Spinal cord (tissue), 10 donors: ENCODE results near the gene GRIA2. TPM values are rescaled to one million over a fixed set of nuclear protein-coding genes. Genes with fewer than 3 reads are reported as not detected.
"Not testable (repeated sequence)": the region's sequence is repeated elsewhere in the genome, so short reads cannot be mapped to it uniquely, and the experiment has no call there.

Experiments
- DNase-seq, 6 donors: peaks; one replicate each; pipeline versions ENCODE4 v3.0.0 to v3.0.0-alpha.2; 2013 to 2015; ENCODE audit warnings: low spot score in 6 of 6, low read depth in 4 of 6
- H3K27ac ChIP-seq: one replicate; pipeline ENCODE4 v1.5.1; 2013; ENCODE audit warnings: low read depth, low read length, control low read depth
- H3K27me3 ChIP-seq: one replicate; pipeline ENCODE4 v1.6.1; 2013; ENCODE audit warnings: low read length; ENCODE audit not compliant: control insufficient read depth, insufficient read depth
- H3K36me3 ChIP-seq: one replicate; pipeline ENCODE4 v1.6.1; 2013; ENCODE audit warnings: low read length; ENCODE audit not compliant: control insufficient read depth, insufficient read depth
- H3K4me1 ChIP-seq: one replicate; pipeline ENCODE4 v1.6.1; 2013; ENCODE audit warnings: low read length; ENCODE audit not compliant: control insufficient read depth, insufficient read depth
- H3K4me3 ChIP-seq: one replicate; pipeline ENCODE4 v1.5.1; 2013; ENCODE audit warnings: low read depth, low read length, control low read depth
- H3K9me3 ChIP-seq: one replicate; pipeline ENCODE4 v1.6.1; 2013; ENCODE audit warnings: low read length; ENCODE audit not compliant: control insufficient read depth, insufficient read depth
- WGBS: methylation state at CpG from one replicate; pipeline ENCODE4 v1.1.5; 2013; ENCODE audit warnings: missing lambda C conversion rate; ENCODE audit not compliant: insufficient coverage; 5-methylcytosine and 5-hydroxymethylcytosine counted together
- polyA plus RNA-seq, 2 donors: library from polyadenylated mRNA; unstranded; fragments of 120-200 nt; gene quantifications; one replicate each; pipeline ENCODE4 v1.2.1, GENCODE V29; 2013; ENCODE audit not compliant: insufficient read length in 2 of 2
- total RNA-seq, 2 donors: library from RNA; depleted of rRNA in 1 of 2; stranded (reverse); fragments of 120-200 nt in 1 of 2; fragments of >200 nt in 1 of 2; gene quantifications; one replicate each; pipeline versions ENCODE4 v1.2.3 to v1.2.4, GENCODE V29; 2013 to 2014
- donor health status: healthy.

Gene GRIA2
- total and polyA plus RNA-seq, 4 donors, result 85.8 to 263 (median 193) TPM

DNA sequence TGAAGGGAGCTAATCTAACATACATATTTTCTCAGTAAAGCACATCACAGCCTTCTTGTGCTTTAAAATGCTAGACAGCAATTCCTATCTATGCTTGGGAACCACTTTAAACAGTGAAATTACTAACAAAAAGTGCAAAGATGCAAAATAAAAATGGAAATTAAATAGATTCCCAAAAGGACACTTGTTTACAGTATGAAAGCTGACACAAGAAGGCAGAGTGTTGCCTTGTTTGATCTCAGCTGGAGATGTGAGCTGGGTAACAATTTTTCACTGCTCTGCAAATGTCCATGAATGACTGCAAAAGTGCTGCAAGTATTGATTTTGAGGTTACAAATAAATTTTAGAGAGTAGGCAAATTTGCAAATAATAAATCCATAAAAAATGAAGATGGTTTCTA, 22.3 kb downstream of the GRIA2 start:
- Histone ChIP-seq H3K27me3 (no peaks in the 10 kb centered on the region), H3K4me3 (no peak overlapping the region), H3K36me3 (no peaks in the 10 kb centered on the region), H3K9me3 (no peaks in the 10 kb centered on the region), H3K4me1 (no peaks in the 10 kb centered on the region), H3K27ac (no peak overlapping the region)
- peak in 1 of 6 donors; percentile 43 for DNase-seq

DNA sequence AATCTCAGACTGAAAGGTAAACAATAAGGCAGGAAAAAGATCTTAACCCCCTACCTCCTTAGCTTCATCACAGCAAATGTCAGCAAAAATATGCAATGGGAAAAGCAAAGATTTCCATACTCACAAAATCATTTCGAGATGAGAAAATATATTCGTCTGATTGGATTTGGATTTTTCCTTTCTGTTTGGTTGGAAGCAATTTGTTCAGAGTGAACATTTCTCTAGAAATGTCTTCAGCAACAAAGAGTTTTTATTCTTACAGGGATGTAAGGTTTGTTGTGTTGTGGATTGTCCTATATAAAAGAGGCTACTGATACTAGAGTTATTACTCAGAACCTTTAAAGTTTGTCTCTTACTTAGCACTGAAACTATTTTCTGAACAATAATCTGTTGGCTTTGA, 23.8 kb downstream of the GRIA2 start:
- Histone ChIP-seq H3K27ac (no peak overlapping the region), H3K4me3 (no peak overlapping the region), H3K36me3 (no peaks in the 10 kb centered on the region), H3K9me3 (no peaks in the 10 kb centered on the region), H3K4me1 (no peaks in the 10 kb centered on the region), H3K27me3 (no peaks in the 10 kb centered on the region)
- DNase-seq, result no peak
- 40% methylated on average over 1 of the region's 2 CpGs for WGBS

DNA sequence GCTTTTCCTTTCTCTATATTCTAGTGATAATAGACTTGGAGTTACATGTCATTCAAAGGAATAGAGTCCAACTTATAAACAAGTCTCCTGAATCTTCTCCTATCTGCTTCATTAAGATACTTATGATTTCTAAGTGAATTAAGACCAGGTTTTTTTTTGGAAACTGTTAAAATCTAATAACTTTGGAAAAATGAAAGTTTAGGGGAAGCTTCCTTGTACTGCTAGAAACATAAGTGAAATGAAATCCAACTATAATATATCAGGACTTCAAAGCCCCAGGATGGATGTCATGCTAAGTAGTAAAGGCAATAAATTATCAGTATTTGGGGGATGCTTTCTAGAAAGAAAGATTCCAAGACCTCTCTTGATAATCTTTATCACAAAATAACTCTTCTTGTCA, 24.8 kb downstream of the GRIA2 start:
- H3K4me3 ChIP-seq, result no peak overlapping the region
- no peak overlapping the region for H3K27ac ChIP-seq
- H3K9me3 ChIP-seq, result no peaks in the 10 kb centered on the region
- H3K4me1 ChIP-seq, result no peaks in the 10 kb centered on the region
- no peaks in the 10 kb centered on the region for H3K36me3 ChIP-seq
- H3K27me3 ChIP-seq, result no peaks in the 10 kb centered on the region
- DNase-seq, result no peak

DNA sequence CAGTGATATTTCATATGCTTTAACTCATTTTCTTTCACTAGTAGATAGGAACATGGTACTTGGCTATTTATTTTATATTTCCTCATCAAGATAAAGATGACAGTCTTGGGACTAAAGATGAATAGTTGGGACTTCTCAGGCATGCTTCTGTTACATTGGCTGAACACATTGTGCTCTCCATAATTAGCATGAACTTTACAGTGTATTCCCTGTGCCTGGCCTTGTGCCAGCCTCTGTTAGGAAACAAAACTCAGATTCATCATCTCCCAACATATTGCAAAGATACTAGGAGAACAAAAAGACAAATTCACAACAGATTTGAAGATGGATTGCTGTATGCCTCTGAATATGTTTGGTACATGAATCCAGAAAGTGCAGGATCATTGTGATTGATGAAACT, 26.4 kb downstream of the GRIA2 start:
- Histone ChIP-seq H3K27me3 (no peaks in the 10 kb centered on the region), H3K4me1 (no peaks in the 10 kb centered on the region), H3K4me3 (no peak overlapping the region), H3K9me3 (no peaks in the 10 kb centered on the region), H3K36me3 (no peaks in the 10 kb centered on the region), H3K27ac (no peak overlapping the region)
- DNase-seq, result peak in 1 of 6 donors; percentile 80

DNA sequence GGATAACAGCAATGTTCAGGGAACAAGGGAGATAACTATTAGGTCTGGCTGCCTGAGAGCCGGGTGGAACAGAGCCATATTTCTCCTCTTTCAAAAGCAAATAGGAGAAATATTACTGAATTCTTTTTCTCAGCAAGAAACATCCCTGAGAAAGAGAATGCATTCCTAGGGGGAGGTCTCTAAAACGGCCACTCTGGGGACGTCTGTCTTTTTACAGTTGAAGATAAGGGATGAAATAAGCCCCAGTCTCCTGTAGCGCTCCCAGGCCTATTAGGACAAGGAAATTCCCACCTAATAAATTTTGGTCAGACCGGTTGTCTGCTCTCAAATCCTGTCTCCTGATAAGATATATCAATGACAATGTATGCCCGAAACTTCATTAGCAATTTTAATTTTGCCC, 37.6 kb downstream of the GRIA2 start:
- not testable (repeated sequence) for H3K4me3 ChIP-seq, DNase-seq, H3K36me3 ChIP-seq, H3K4me1 ChIP-seq, H3K27me3 ChIP-seq, H3K27ac ChIP-seq, H3K9me3 ChIP-seq
- 90% methylated on average over 2 of the region's 6 CpGs for WGBS

DNA sequence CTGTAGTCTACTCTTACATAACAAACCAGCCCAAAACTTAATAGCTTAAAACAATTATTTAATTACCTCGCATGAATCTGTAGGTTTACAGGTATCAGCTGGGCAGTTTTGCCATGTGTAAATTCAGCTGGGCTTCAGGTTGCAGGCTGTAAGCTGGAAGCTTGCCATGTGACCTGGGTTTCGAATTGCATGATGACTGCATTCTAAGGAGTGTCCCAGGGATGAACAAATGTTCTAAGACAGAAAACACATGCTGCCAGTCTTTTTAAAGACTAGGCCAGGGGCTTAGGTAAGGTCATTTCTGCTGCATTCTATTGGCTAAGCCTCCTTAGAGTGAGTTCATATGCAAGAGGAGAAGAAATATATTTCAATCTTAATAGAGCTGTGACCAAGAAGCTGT, 44.8 kb downstream of the GRIA2 start:
- H3K4me3 ChIP-seq, result no peak overlapping the region
- no peaks in the 10 kb centered on the region for H3K27me3 ChIP-seq
- DNase-seq, result no peak
- H3K36me3 ChIP-seq, result no peaks in the 10 kb centered on the region
- no peaks in the 10 kb centered on the region for H3K4me1 ChIP-seq
- 77% methylated on average over 2 of the region's 2 CpGs for WGBS
- no peaks in the 10 kb centered on the region for H3K9me3 ChIP-seq
- no peak overlapping the region for H3K27ac ChIP-seq

DNA sequence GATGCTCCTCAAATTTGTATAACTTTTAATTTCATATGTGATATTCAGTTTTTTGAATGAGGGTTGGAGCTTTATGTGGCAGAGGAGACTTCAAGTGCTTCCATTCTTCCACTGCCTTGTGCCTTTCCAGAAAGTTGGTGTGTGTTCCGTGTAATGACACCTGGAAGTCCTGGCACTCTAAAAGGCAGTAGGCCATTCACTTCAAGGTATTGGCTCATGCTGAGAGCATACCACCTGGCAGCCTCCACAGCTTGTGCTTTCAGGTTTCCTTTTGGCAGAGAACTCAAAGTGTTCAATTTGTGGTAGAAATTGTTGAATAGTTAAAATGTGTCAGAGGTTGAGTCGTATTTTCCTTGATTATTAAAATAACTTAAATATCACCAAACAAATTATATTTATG, 49.6 kb downstream of the GRIA2 start:
- Histone ChIP-seq H3K27ac (no peak overlapping the region), H3K4me1 (no peaks in the 10 kb centered on the region), H3K27me3 (no peaks in the 10 kb centered on the region), H3K36me3 (no peaks in the 10 kb centered on the region), H3K9me3 (no peaks in the 10 kb centered on the region), H3K4me3 (no peak overlapping the region)
- no peak for DNase-seq
- 88% methylated on average over 1 of the region's 2 CpGs for WGBS

DNA sequence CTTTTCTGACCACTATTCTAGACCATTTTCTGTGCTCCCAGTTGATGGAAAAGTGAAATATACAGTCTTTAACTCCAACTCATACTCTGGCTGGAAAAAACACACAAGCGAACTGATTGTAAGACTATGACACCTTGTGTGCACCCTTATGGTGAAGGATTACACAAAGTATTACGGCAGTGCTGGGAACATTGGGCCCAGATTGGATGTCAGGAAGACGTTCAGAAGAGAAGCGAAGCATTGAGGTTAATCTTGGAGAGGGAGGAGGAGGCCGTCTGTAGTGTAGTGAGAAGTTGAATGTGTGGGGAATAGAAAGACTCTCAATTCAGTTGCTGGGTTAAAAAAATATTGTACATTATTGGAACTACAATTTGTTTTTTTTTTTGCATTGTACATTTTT, 50.0 kb downstream of the GRIA2 start:
- Histone ChIP-seq H3K27ac (no peak overlapping the region), H3K27me3 (no peaks in the 10 kb centered on the region), H3K36me3 (no peaks in the 10 kb centered on the region), H3K9me3 (no peaks in the 10 kb centered on the region), H3K4me3 (no peak overlapping the region), H3K4me1 (no peaks in the 10 kb centered on the region)
- DNase-seq, result no peak
- WGBS, result 84% methylated on average over 4 of the region's 5 CpGs

DNA sequence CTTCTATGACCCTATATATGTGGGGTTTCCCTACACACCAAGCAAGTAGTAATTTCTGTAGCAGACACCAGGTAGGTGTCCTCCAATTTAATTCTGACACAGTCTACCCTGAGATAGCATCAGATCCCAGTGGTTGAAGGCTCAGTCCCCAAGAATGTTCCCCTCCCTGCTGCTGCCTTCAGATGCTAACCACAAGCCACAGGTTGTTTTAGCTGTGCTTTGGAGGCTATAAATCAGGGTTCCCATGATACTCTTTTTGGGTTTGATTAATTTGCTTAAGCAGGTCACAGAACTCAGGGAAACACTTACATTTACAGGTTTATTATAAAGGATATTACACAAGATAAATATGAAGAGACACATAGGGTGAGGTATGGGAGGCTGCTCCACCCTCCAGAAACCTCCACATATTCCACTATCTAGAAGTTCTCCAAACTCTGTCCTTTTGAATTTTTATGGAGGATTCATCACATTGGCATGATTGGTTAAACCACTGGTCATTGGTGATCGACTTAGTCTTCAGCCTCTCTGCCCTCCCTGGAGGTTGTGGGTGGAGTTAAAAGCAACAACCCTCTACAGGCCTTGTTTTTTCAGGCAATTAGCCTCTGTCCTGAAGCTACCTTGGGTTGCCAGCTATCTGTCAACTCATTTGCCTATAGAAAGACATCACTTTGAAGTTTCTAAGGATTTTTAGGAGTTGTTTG, 50.8 kb downstream of the GRIA2 start:
- H3K27ac ChIP-seq, result no peak overlapping the region
- WGBS, result no CpG with 5 or more reads among the region's 1 CpG
- DNase-seq, result no peak

DNA sequence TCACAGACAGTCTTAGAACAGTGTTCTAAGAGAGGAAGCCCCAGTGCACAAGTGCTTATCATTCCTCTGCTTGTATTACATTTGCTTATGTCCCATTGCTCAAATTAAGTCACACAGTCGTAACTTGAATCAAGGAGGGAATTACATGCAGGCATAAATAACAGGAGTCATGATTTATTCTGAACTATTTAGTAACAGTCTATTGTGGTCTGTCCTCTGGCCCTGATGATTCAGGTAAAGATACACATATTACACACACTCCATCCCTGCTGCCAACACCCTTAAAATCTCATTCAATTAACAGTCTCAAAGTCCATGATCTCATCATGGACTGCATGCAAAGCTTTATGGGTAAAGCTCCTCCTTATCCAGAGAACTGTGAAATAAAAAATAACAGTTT, 60.1 kb downstream of the GRIA2 start:
- Histone ChIP-seq H3K27me3 (no peaks in the 10 kb centered on the region), H3K36me3 (no peaks in the 10 kb centered on the region), H3K27ac (no peak overlapping the region), H3K9me3 (peaks cover 2% of the 10 kb centered on the region), H3K4me3 (no peak overlapping the region), H3K4me1 (no peaks in the 10 kb centered on the region)
- DNase-seq, result no peak
- no CpG with 5 or more reads among the region's 1 CpG for WGBS

More for the DNA sequence above, 50.8 kb downstream of the GRIA2 start:
- Histone ChIP-seq H3K36me3 (no peaks in the 10 kb centered on the region), H3K9me3 (peaks cover under 1% of the 10 kb centered on the region), H3K27me3 (no peaks in the 10 kb centered on the region), H3K4me1 (no peaks in the 10 kb centered on the region), H3K4me3 (no peak overlapping the region)
